Measurements from ENCODE around the gene TP53AIP1. TPM values are rescaled to one million over a fixed set of nuclear protein-coding genes. Genes with fewer than 3 reads are reported as not detected.
"Not testable (repeated sequence)": the region's sequence is repeated elsewhere in the genome, so short reads cannot be mapped to it uniquely, and the experiment has no call there.

Gene TP53AIP1
- total RNA-seq, 1 donor from 2014 or later, result not detected

DNA sequence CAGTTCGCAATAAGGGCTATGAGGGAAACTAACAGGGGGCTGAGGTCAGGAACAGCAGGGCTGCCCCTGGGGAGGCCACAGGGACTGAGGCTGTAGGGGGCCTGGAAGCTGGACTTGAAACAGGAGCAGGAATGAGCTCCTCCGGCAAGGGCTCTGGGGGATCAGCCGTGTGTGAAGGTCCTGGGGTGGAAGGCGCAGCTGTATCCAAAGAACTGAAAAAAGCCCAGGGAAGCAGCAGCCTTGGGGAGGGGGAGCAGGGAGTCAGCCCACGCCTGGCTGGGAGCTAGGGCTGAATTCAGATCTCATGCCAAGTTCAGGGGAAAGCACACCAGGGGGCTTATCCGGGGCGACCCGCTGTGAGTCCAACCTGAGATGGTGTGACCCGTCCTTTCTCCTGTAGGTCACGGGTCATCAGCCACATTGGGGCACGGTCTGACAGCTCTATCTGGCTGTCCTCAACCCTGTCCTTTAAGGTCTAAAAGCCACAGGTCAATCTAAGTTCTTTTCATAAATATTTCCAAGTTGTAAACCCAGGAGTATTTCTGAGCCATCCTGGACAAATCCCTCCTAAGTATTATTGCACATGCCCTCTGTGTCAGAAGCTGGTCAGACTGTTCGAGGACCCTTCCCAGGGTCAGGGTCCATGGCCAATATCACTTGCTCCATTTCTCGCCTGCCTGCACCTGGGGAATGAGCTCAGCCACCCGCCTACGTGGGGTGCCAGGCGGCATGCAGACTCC, 18.0 kb downstream of the TP53AIP1 start:
- Histone ChIP-seq H3K4me3 (ENCODE audit: low read depth, low read length) (no peak overlapping the region), H3K27me3 (ENCODE audit: control insufficient read depth, insufficient read depth, low read length) (peaks cover 11% of the 10 kb centered on the region), H3K36me3 (ENCODE audit: control insufficient read depth, insufficient read depth, low read length) (no peaks in the 10 kb centered on the region)
- DNase-seq (ENCODE audit: low read depth), result no peak
- TF ChIP-seq, protein P1, sequence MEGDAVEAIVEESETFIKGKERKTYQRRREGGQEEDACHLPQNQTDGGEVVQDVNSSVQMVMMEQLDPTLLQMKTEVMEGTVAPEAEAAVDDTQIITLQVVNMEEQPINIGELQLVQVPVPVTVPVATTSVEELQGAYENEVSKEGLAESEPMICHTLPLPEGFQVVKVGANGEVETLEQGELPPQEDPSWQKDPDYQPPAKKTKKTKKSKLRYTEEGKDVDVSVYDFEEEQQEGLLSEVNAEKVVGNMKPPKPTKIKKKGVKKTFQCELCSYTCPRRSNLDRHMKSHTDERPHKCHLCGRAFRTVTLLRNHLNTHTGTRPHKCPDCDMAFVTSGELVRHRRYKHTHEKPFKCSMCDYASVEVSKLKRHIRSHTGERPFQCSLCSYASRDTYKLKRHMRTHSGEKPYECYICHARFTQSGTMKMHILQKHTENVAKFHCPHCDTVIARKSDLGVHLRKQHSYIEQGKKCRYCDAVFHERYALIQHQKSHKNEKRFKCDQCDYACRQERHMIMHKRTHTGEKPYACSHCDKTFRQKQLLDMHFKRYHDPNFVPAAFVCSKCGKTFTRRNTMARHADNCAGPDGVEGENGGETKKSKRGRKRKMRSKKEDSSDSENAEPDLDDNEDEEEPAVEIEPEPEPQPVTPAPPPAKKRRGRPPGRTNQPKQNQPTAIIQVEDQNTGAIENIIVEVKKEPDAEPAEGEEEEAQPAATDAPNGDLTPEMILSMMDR (IDR thresholded peaks at IDR 0.05; ENCODE audit: insufficient read depth, low read length, poor library complexity, severe bottlenecking), result no peak

DNA sequence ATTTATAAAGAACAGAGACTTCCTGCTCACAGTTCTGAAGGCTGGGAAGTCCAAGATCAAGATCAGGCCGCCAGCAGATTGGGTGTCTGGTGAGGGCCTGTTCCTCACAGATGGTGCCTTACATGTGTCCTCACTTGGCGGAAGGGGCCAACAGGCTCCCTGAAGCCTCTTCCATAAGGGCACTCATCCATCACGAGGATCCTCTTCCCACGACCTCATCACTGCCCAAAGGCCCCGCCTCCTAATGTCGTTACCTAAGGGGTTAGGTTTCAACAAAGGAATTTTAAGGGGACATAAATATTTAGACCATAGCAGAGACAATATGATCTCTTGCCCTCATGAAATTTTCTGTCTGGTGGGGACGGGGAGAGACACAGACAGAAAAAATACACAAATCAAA, 18.6 kb downstream of the TP53AIP1 start:
- DNase-seq (ENCODE audit: low read depth), result no peak
- Histone ChIP-seq H3K4me3 (ENCODE audit: low read depth, low read length) (no peak overlapping the region), H3K27me3 (ENCODE audit: control insufficient read depth, insufficient read depth, low read length) (peaks cover 11% of the 10 kb centered on the region), H3K36me3 (ENCODE audit: control insufficient read depth, insufficient read depth, low read length) (no peaks in the 10 kb centered on the region)
- TF ChIP-seq, protein P1 (IDR thresholded peaks at IDR 0.05; ENCODE audit: insufficient read depth, low read length, poor library complexity, severe bottlenecking), result no peak

DNA sequence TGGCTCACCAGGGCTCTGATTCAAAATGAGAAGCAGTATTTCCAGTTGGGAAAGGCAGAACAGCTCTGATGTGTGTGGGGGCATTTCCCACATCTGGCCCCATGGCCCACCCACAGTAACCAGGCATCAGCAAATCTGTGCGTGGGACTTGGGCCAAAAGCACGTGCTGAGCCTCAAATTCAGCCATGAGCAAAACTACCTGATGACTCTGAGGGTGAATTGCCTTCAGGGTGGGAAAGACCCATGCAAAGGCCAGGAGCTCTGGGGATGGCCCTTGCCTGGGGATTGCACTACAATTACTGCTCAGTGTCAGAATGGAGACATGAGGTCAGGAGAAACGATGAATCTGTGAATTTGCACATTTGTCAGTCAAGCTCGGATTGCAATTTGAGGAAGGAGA, 20.9 kb downstream of the TP53AIP1 start:
- Histone ChIP-seq H3K4me3 (ENCODE audit: low read depth, low read length) (no peak overlapping the region), H3K27me3 (ENCODE audit: control insufficient read depth, insufficient read depth, low read length) (peaks cover 9% of the 10 kb centered on the region), H3K36me3 (ENCODE audit: control insufficient read depth, insufficient read depth, low read length) (no peaks in the 10 kb centered on the region)
- TF ChIP-seq, protein P1 (IDR thresholded peaks at IDR 0.05; ENCODE audit: insufficient read depth, low read length, poor library complexity, severe bottlenecking), result no peak
- no peak for DNase-seq (ENCODE audit: low read depth)

DNA sequence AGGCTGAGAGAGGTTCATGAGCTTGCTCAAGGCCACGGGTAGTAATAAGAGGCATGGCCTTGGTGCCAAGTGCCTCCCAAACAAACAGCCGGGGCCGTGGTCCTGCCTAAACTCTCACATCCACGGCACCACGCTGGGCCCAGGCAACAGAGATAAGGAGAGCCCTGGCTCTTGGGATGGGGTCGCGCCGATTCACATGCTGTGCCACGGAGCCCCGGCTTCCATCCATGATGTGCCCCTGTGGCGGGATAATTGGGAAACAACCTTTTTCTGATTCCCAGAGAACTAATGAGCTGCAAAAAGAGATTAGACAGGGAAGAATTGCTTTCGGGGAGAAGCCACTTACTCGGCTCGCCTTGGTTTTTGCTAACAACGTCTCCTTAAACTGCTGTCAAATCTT, 22.0 kb downstream of the TP53AIP1 start:
- Histone ChIP-seq H3K4me3 (ENCODE audit: low read depth, low read length) (no peak overlapping the region), H3K27me3 (ENCODE audit: control insufficient read depth, insufficient read depth, low read length) (peaks cover 12% of the 10 kb centered on the region), H3K36me3 (ENCODE audit: control insufficient read depth, insufficient read depth, low read length) (no peaks in the 10 kb centered on the region)
- DNase-seq (ENCODE audit: low read depth), result no peak
- TF ChIP-seq, protein P1 (IDR thresholded peaks at IDR 0.05; ENCODE audit: insufficient read depth, low read length, poor library complexity, severe bottlenecking), result no peak

DNA sequence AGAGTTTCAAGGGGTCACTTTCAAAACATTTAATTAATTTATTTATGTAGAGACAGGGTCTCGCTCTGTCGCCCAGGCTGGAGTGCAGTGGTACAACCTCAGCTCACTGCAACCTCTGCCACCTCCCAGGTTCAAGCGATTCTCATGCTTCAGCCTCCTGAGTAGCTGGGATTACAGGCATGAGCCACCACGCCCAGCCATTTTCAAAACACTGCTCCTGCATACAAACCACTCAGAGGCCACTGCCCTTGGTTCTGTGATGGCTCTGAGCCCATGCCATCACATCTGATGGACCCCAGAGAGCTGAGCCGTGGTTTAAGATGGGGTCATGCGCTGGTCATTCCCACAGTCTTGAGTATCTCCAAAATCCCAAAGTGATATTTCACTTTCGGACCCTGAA, 23.0 kb downstream of the TP53AIP1 start:
- not testable (repeated sequence) for H3K4me3 ChIP-seq (ENCODE audit: low read depth, low read length); H3K36me3 ChIP-seq (ENCODE audit: control insufficient read depth, insufficient read depth, low read length); DNase-seq (ENCODE audit: low read depth); H3K27me3 ChIP-seq (ENCODE audit: control insufficient read depth, insufficient read depth, low read length)

DNA sequence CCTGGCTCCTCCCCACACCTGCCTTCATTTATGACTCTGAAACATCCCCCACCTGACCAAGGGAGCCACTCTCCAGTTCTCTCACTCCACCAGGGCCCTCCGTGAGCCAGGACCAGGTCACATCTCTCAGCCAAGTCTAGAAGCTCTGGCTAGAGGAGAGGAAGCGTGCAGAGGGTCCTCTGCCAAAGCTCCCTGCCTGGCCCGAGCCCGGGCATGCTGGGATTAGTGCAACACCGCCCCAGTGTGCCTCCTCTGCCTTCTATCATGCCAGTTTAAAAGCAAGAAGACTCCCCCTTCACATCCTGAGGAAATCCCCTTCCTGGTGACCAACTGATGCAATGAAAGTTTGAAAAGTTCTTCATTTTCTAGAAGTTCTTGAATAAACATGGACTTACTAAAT, 23.5 kb downstream of the TP53AIP1 start:
- TF ChIP-seq, protein P1 (IDR thresholded peaks at IDR 0.05; ENCODE audit: insufficient read depth, low read length, poor library complexity, severe bottlenecking), result no peak
- no peaks in the 10 kb centered on the region for H3K36me3 ChIP-seq (ENCODE audit: control insufficient read depth, insufficient read depth, low read length)
- no peak overlapping the region for H3K4me3 ChIP-seq (ENCODE audit: low read depth, low read length)
- peaks cover 6% of the 10 kb centered on the region for H3K27me3 ChIP-seq (ENCODE audit: control insufficient read depth, insufficient read depth, low read length)
- no peak for DNase-seq (ENCODE audit: low read depth)

Measured in kidney epithelial cell (primary cell).